Measurements from ENCODE around the gene TUBA1C. TPM values are rescaled to one million over a fixed set of nuclear protein-coding genes. Genes with fewer than 3 reads are reported as not detected.

The TUBA1C gene
- total and polyA plus RNA-seq, 9 of the 15 experiments (the other 6 are each of a cell fraction or from before 2014, with no cell fraction given), result 755 to 3,012 (median 914) TPM

DNA sequence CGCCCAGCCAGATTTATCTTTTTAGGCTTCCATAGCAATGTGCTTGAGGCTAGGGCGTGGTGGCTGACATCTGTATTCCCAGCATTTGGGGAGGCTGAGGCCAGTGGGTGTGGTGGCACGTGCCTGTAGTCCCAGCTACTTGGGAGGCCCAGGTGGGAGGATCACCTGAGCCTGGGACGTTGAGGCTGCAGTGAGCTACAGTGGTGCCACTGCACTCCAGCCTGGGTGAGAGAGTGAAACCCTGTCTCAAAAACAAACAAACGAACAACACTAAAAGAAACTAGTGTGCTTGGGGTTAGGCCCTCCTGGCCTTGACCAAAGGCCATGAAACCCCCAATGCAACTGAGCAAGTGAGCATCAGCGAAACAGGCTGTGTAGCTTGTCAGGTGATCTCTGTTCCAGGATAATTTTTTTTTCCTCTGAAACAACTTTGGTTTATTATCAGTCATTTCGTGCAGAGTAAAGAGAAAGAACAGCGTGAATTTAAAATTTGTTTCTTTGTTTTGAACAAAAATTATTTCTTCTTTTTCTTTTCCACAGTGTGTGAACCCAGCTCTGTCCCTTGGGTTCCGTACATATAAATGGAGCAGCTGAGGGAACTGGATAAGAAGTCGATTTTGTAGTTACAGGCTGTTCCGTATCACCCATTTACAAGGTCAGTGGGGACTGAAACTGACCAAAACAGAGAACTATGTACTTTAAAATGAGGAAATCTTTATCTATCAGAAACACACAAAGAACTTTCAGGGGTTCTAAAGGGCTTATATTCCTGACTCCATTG, 8.8 kb upstream of the TUBA1C start (continued):
- TF ChIP-seq, protein P1, sequence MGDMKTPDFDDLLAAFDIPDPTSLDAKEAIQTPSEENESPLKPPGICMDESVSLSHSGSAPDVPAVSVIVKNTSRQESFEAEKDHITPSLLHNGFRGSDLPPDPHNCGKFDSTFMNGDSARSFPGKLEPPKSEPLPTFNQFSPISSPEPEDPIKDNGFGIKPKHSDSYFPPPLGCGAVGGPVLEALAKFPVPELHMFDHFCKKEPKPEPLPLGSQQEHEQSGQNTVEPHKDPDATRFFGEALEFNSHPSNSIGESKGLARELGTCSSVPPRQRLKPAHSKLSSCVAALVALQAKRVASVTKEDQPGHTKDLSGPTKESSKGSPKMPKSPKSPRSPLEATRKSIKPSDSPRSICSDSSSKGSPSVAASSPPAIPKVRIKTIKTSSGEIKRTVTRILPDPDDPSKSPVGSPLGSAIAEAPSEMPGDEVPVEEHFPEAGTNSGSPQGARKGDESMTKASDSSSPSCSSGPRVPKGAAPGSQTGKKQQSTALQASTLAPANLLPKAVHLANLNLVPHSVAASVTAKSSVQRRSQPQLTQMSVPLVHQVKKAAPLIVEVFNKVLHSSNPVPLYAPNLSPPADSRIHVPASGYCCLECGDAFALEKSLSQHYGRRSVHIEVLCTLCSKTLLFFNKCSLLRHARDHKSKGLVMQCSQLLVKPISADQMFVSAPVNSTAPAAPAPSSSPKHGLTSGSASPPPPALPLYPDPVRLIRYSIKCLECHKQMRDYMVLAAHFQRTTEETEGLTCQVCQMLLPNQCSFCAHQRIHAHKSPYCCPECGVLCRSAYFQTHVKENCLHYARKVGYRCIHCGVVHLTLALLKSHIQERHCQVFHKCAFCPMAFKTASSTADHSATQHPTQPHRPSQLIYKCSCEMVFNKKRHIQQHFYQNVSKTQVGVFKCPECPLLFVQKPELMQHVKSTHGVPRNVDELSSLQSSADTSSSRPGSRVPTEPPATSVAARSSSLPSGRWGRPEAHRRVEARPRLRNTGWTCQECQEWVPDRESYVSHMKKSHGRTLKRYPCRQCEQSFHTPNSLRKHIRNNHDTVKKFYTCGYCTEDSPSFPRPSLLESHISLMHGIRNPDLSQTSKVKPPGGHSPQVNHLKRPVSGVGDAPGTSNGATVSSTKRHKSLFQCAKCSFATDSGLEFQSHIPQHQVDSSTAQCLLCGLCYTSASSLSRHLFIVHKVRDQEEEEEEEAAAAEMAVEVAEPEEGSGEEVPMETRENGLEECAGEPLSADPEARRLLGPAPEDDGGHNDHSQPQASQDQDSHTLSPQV (IDR thresholded peaks at IDR 0.05), result no peak
- TF ChIP-seq DDX20 (tag; IDR thresholded peaks at IDR 0.05; ENCODE audit: low read depth) (no peak), CHD1 (IDR thresholded peaks at IDR 0.05; ENCODE audit: low read length) (no peak), ZFP36 (IDR thresholded peaks at IDR 0.05; ENCODE audit: low read depth, low read length, partially characterized antibody) (peak; percentile 7), U2AF2 (optimal IDR thresholded peaks at IDR 0.05; ENCODE audit: low read depth, low read length) (no peak), KDM4B (IDR thresholded peaks at IDR 0.05; ENCODE audit: borderline replicate concordance in 2 of 2, low read depth in 1 of 2) (no peak), TAF1 (IDR thresholded peaks at IDR 0.05; ENCODE audit: control insufficient read depth, extremely low read depth, insufficient read depth, low read length, severe bottlenecking) (no peak), NCOR1 (IDR thresholded peaks at IDR 0.05) (0 out of 2 replicates have a peak, but pooled peaks have one; percentile 25), KLF1 (tag; IDR thresholded peaks at IDR 0.05) (no peak), HNRNPK (IDR thresholded peaks at IDR 0.05; ENCODE audit: low read depth, low read length, poor library complexity, severe bottlenecking) (no peak), KDM1A (IDR thresholded peaks at IDR 0.05) (no peak), SMARCE1 (IDR thresholded peaks at IDR 0.05) (peak; percentile 29; the same call in 1 of the 2 replicates), ARID1B (IDR thresholded peaks at IDR 0.05) (peak; percentile 67), PHF8 (IDR thresholded peaks at IDR 0.05; ENCODE audit: borderline replicate concordance, low read length) (no peak), HDAC2 (IDR thresholded peaks at IDR 0.05) (peak; percentile 25; the same call in 1 of the 2 replicates), MEIS2 (IDR thresholded peaks at IDR 0.05; ENCODE audit: partially characterized antibody) (no peak), ATF2 (CRISPR knock-in tag; IDR thresholded peaks at IDR 0.05) (no peak), FOS (IDR thresholded peaks at IDR 0.05; ENCODE audit: extremely low read depth, insufficient read length) (no peak), TBL1XR1 (IDR thresholded peaks at IDR 0.05; ENCODE audit: low read length in 2 of 2) (no peak), KDM2B (CRISPR knock-in tag; IDR thresholded peaks at IDR 0.05) (no peak), JUNB (CRISPR knock-in tag; conservative IDR thresholded peaks at IDR 0.05) (no peak)
- TF ChIP-seq, protein P2, sequence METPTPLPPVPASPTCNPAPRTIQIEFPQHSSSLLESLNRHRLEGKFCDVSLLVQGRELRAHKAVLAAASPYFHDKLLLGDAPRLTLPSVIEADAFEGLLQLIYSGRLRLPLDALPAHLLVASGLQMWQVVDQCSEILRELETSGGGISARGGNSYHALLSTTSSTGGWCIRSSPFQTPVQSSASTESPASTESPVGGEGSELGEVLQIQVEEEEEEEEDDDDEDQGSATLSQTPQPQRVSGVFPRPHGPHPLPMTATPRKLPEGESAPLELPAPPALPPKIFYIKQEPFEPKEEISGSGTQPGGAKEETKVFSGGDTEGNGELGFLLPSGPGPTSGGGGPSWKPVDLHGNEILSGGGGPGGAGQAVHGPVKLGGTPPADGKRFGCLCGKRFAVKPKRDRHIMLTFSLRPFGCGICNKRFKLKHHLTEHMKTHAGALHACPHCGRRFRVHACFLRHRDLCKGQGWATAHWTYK (CRISPR knock-in tag; IDR thresholded peaks at IDR 0.05), result no peak

Measured in K562 (cell line).